Tibial nerve (tissue), 4 donors: ENCODE measurements around the gene VSTM4. TPM values are rescaled to one million over a fixed set of nuclear protein-coding genes. Genes with fewer than 3 reads are reported as not detected.

Experiments
- DNase-seq, 2 donors: peaks; one replicate each; pipeline ENCODE4 v3.0.0-alpha.2; 2019; ENCODE audit warnings: low spot score in 2 of 2
- H3K27ac ChIP-seq, 4 donors: fragments of 200-600 bp; sonication (generic) in 3 of 4; one replicate each; pipeline ENCODE4 v1.5.1; 2017 to 2019; ENCODE audit warnings: mild to moderate bottlenecking in 1 of 4
- H3K27me3 ChIP-seq, 2 donors: fragments of 200-600 bp; sonication (generic) in 1 of 2; one replicate each; pipeline versions ENCODE4 v1.5.1 to v1.6.0; 2017 to 2019
- H3K36me3 ChIP-seq, 3 donors: fragments of 200-600 bp; sonication (generic); one replicate each; pipeline ENCODE4 v1.5.1; 2018 to 2019
- H3K4me1 ChIP-seq, 4 donors: fragments of 200-600 bp; sonication (generic) in 3 of 4; one replicate each; pipeline ENCODE4 v1.5.1; 2017 to 2019
- H3K4me3 ChIP-seq, 4 donors: fragments of 200-600 bp; sonication (generic) in 3 of 4; one replicate each; pipeline ENCODE4 v1.5.1; 2017 to 2019; ENCODE audit warnings: mild to moderate bottlenecking in 1 of 4, moderate library complexity in 1 of 4
- H3K9me3 ChIP-seq, 4 donors: fragments of 200-600 bp; sonication (generic) in 3 of 4; one replicate each; pipeline ENCODE4 v1.5.1; 2017 to 2019
- EP300 ChIP-seq, 2 donors: sonication (generic); formaldehyde crosslinking; IDR thresholded peaks; one replicate each; pipeline ENCODE4 v1.6.1; 2017; ENCODE audit warnings: antibody characterized with exemption in 2 of 2, mild to moderate bottlenecking in 1 of 2
- POLR2A ChIP-seq, 2 donors: fragments of 450-650 bp; IDR thresholded peaks; one replicate each; pipeline ENCODE4 v1.6.1; 2017; ENCODE audit warnings: antibody characterized with exemption in 2 of 2, mild to moderate bottlenecking in 2 of 2, moderate library complexity in 2 of 2
- WGBS, 2 donors: methylation state at CpG; one replicate each; pipeline ENCODE4 v1.1.5; 2018; 5-methylcytosine and 5-hydroxymethylcytosine counted together
- total RNA-seq, 4 donors: library from RNA; depleted of rRNA; stranded (reverse); fragments of >200 nt; gene quantifications; one replicate each; pipeline ENCODE4 v1.1.0, GENCODE V29; 2016
- TF ChIP-seq, protein P1 (sequence below), 5 experiments: fragments of 200-600 bp in 3 of 5; fragments of 450-650 bp in 2 of 5; sonication (generic) in 3 of 5; IDR thresholded peaks; one replicate each; pipeline ENCODE4 v1.5.1; 2016 to 2019; ENCODE audit warnings: antibody characterized with exemption in 5 of 5, mild to moderate bottlenecking in 3 of 5, moderate library complexity in 2 of 5

Gene VSTM4
- total RNA-seq, 4 donors from 2014 or later: 9.8 to 18.2 (median 12.8) TPM

DNA sequence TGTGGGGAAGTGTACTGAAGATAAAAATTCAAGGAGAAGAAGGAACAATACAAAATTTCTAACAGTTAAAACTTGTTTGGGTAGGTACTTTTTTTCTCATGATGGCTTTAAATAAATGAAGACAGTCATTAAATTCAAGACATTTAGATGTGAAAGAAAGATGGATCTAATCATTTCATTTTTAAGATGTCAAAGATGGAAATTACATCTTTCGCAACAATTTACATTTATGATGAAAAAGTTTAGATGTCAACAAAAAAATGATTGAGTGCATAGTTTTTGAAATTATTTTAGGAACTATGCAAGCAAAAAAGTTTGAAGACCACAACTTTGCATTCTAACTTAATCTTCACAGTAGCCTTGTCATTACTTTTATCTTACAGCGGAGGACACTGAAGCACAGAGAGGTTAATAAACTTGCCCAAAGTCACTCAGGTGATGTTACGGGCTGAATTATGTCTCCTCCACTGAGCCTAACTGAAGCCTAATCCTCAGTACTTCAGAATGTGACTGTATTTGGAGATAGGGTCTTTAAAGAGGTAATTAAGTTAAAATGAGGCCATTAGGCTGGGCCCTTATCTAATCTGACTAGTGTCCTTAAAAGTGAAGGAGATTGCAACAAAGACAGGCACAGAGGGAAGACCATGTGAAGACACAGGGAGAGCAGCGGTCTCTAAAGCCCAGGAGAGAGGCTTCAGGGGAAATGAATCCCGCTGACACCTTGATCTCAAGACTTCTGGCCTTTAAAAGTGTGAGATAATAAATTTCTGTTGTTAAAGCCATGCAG, 48.2 kb downstream of the VSTM4 start:
- H3K27me3 ChIP-seq: no peaks in the 10 kb centered on the region
- H3K27ac ChIP-seq: no peak overlapping the region
- peaks cover 0 to 11% (median 3%) of the 10 kb centered on the region in 4 donors for H3K9me3 ChIP-seq
- WGBS, 2 donors: 85 to 93% methylated on average over 5 of the region's 5 CpGs
- DNase-seq: no peak
- TF ChIP-seq, protein P1, sequence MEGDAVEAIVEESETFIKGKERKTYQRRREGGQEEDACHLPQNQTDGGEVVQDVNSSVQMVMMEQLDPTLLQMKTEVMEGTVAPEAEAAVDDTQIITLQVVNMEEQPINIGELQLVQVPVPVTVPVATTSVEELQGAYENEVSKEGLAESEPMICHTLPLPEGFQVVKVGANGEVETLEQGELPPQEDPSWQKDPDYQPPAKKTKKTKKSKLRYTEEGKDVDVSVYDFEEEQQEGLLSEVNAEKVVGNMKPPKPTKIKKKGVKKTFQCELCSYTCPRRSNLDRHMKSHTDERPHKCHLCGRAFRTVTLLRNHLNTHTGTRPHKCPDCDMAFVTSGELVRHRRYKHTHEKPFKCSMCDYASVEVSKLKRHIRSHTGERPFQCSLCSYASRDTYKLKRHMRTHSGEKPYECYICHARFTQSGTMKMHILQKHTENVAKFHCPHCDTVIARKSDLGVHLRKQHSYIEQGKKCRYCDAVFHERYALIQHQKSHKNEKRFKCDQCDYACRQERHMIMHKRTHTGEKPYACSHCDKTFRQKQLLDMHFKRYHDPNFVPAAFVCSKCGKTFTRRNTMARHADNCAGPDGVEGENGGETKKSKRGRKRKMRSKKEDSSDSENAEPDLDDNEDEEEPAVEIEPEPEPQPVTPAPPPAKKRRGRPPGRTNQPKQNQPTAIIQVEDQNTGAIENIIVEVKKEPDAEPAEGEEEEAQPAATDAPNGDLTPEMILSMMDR (IDR thresholded peaks at IDR 0.05): no peak
- TF ChIP-seq POLR2A (IDR thresholded peaks at IDR 0.05): no peak
- no peak overlapping the region for H3K4me3 ChIP-seq
- H3K36me3 ChIP-seq: peaks cover 0 to 12% (median 0%) of the 10 kb centered on the region in 3 donors
- H3K4me1 ChIP-seq: peaks cover 0 to 15% (median 0%) of the 10 kb centered on the region in 4 donors

DNA sequence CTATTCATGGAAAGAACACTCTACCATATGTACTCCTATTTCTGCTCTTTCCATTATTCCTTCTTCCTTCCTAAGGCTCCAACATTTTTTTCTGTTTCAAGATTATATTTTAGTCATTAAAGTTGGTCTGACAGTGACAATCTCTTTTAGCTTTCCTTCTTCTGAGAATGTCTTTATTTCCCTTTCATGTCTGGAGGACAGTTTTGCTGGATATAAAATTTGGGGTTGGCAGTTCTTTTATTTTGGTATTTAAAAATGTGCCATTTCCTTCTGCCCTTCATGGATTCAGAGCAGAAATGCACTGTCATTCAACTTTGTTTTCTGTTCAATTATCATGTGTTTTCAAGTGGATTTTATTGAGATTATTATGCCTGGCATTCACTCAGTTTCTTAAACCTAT, 53.1 kb downstream of the VSTM4 start:
- Histone ChIP-seq H3K36me3 (peaks cover 0 to 6% (median 0%) of the 10 kb centered on the region in 3 donors), H3K27ac (no peak overlapping the region), H3K9me3 (peaks cover 0 to 25% (median 3%) of the 10 kb centered on the region in 4 donors), H3K4me3 (no peak overlapping the region), H3K27me3 (no peaks in the 10 kb centered on the region), H3K4me1 (peaks cover 0 to 8% (median 0%) of the 10 kb centered on the region in 4 donors)
- TF ChIP-seq POLR2A (IDR thresholded peaks at IDR 0.05) (no peak), EP300 (IDR thresholded peaks at IDR 0.05) (no peak)
- TF ChIP-seq, protein P1 (IDR thresholded peaks at IDR 0.05): no peak
- DNase-seq: no peak

- TF ChIP-seq, protein P1 (IDR thresholded peaks at IDR 0.05): no peak
- TF ChIP-seq EP300 (IDR thresholded peaks at IDR 0.05) (no peak), POLR2A (IDR thresholded peaks at IDR 0.05) (no peak)
- Histone ChIP-seq H3K27ac (no peak overlapping the region), H3K4me1 (peaks cover 0 to 8% (median 0%) of the 10 kb centered on the region in 4 donors), H3K9me3 (peaks cover 0 to 25% (median 3%) of the 10 kb centered on the region in 4 donors), H3K4me3 (no peak overlapping the region), H3K36me3 (peaks cover 0 to 6% (median 0%) of the 10 kb centered on the region in 3 donors), H3K27me3 (no peaks in the 10 kb centered on the region)
- 97 to 98% methylated on average over 1 of the region's 1 CpG for WGBS, 2 donors
- DNase-seq: no peak
These were observed 53.7 kb downstream of the VSTM4 start for GRCh38 chr10:49061667-49062066.

DNA sequence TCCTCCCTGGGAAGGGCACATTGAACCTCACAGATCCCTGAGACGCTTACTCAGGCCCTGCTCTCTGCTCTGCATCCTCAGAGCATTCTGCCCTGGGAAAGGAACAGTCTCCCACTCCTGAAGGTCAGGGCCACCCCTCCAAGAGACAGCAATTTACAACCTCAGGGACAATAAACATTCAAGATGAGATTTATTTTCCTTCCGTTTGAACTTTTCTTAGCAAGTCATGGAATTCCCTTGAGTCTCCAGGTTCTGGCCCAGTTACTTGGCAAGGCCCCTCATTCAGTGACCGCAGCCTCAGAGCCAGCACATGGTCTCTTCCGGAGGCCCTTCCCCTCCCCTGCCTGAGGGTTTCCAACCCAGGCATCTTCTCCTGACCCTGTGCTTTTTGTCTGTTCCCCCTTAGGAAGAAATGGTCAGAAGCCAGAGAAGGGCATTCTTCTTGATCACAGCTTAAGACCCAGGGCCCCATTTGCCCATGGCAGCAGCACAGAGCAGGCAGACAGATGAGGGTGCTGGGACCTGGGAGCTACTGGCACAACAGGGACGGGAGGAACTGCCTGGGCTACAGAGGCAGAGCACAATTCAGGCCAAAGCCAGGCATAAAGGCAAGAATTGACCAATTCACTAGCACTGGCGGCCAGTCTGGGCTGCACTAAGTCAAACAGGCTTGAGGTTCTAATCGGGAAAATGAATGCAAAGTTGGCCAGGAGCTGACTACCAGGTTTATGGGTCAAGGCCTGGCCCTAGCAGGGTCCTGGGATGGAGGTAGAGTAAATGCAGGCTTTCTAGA, 56.7 kb downstream of the VSTM4 start:
- peaks cover 0 to 4% (median 0%) of the 10 kb centered on the region in 3 donors for H3K36me3 ChIP-seq
- H3K27ac ChIP-seq: no peak overlapping the region
- DNase-seq: no peak
- H3K4me1 ChIP-seq: peaks cover 0 to 16% (median 0%) of the 10 kb centered on the region in 4 donors
- no peaks in the 10 kb centered on the region for H3K27me3 ChIP-seq
- H3K9me3 ChIP-seq: peaks cover 0 to 25% (median 3%) of the 10 kb centered on the region in 4 donors
- H3K4me3 ChIP-seq: no peak overlapping the region
- TF ChIP-seq POLR2A (IDR thresholded peaks at IDR 0.05): no peak
- TF ChIP-seq, protein P1 (IDR thresholded peaks at IDR 0.05): no peak
- no peak for TF ChIP-seq EP300 (IDR thresholded peaks at IDR 0.05)
- 58 to 72% methylated on average over 7 of the region's 7 CpGs for WGBS, 2 donors
